ENCODE data around the gene CXCR4. TPM values are rescaled to one million over a fixed set of nuclear protein-coding genes. Genes with fewer than 3 reads are reported as not detected.

Gene CXCR4
- total RNA-seq, 3 donors from 2014 or later (not counting 1 experiment from before 2014, with no cell fraction given) = 582 to 848 (median 741) TPM

DNA sequence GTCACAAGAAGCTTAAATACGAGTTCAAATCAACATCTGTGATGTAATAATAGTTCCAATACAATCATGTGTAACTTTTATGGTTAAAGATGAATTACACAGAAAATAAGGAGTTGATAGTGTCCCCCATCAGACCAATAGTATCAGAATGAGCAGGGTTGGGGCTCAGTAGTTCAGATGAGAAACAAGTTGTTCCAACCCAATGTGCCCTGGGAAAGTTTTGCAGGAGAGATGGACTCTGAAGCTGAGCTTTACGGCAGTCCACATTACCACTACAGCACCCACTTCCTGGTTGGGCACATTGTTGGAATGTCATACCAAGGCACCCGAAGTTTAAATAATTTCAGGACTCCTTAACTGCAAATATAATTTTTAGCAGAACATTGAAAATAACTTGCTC lies 12.1 kb upstream of the CXCR4 start:
- intact Hi-C loops (cut with micrococcal nuclease) = loop anchor here (5.0 kb wide), 1 partner anchor 177 kb away; no protein-coding TSS in a partner anchor
- ATAC-seq (peak in 1 of 3 donors; percentile 2), DNase-seq (no peak)
- Histone ChIP-seq H3K4me3 (ENCODE audit: low read length) (no peak overlapping the region), H3K27ac (ENCODE audit: low read length) (peak overlapping the region; percentile 90), H3K36me3 (ENCODE audit: control insufficient read depth, insufficient read depth, low read length) (no peaks in the 10 kb centered on the region), H3K9me3 (ENCODE audit: control insufficient read depth, insufficient read depth, low read length) (no peaks in the 10 kb centered on the region), H3K27me3 (ENCODE audit: control insufficient read depth, insufficient read depth, low read length) (no peaks in the 10 kb centered on the region), H3K4me1 (ENCODE audit: control insufficient read depth, insufficient read depth, low read length) (peaks cover 88% of the 10 kb centered on the region)
- Mint-ChIP-seq H3K36me3 (no peaks in the 10 kb centered on the region), H3K27me3 (ENCODE audit: low read depth in 2 of 2) (peaks cover 3 to 6% of the 10 kb centered on the region in 2 donors), H3K9me3 (no peaks in the 10 kb centered on the region), H3K4me3 (peak overlapping the region; percentile 75), H3K4me1 (peaks cover 55 to 81% of the 10 kb centered on the region in 2 donors), H3K27ac (peak overlapping the region; percentile 93 to 99)
- WGBS (ENCODE audit: insufficient coverage) = 62% methylated on average over 2 of the region's 3 CpGs
- TF ChIP-seq, protein P1, sequence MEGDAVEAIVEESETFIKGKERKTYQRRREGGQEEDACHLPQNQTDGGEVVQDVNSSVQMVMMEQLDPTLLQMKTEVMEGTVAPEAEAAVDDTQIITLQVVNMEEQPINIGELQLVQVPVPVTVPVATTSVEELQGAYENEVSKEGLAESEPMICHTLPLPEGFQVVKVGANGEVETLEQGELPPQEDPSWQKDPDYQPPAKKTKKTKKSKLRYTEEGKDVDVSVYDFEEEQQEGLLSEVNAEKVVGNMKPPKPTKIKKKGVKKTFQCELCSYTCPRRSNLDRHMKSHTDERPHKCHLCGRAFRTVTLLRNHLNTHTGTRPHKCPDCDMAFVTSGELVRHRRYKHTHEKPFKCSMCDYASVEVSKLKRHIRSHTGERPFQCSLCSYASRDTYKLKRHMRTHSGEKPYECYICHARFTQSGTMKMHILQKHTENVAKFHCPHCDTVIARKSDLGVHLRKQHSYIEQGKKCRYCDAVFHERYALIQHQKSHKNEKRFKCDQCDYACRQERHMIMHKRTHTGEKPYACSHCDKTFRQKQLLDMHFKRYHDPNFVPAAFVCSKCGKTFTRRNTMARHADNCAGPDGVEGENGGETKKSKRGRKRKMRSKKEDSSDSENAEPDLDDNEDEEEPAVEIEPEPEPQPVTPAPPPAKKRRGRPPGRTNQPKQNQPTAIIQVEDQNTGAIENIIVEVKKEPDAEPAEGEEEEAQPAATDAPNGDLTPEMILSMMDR (IDR thresholded peaks at IDR 0.05) = no peak

DNA sequence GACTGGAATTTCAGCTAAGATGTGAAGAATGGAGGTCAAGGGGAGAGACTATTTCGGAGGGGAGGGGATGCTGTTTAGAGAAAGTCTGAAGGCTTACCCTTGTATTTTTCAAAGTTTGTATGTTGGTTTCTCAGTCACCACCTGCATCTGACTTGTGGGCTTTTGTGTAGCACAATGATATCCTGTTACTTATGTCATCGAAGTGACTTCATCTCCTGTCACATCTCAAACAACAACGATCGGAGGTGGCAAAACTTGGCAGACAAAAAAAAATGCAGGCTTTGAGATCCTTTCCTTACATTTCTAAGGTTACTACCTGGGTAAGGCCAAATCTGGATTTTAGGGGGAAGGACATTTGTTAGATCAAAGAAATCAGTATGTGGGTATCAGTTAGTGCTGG lies 11.7 kb upstream of the CXCR4 start:
- Histone ChIP-seq H3K27ac (ENCODE audit: low read length) (peak overlapping the region; percentile 90), H3K27me3 (ENCODE audit: control insufficient read depth, insufficient read depth, low read length) (no peaks in the 10 kb centered on the region), H3K9me3 (ENCODE audit: control insufficient read depth, insufficient read depth, low read length) (no peaks in the 10 kb centered on the region), H3K36me3 (ENCODE audit: control insufficient read depth, insufficient read depth, low read length) (no peaks in the 10 kb centered on the region), H3K4me1 (ENCODE audit: control insufficient read depth, insufficient read depth, low read length) (peaks cover 86% of the 10 kb centered on the region), H3K4me3 (ENCODE audit: low read length) (no peak overlapping the region)
- peak overlapping the region; percentile 75 for H3K4me3 Mint-ChIP-seq
- peaks cover 54 to 81% of the 10 kb centered on the region in 2 donors for H3K4me1 Mint-ChIP-seq
- TF ChIP-seq, protein P1 (IDR thresholded peaks at IDR 0.05) = no peak
- H3K36me3 Mint-ChIP-seq = no peaks in the 10 kb centered on the region
- ATAC-seq = peak; percentile 48 to 72 (median 69)
- peak in 1 of 2 donors; percentile 91 for DNase-seq
- H3K27ac Mint-ChIP-seq = peak overlapping the region; percentile 93 to 99
- 8% methylated on average over 4 of the region's 4 CpGs for WGBS (ENCODE audit: insufficient coverage)
- H3K9me3 Mint-ChIP-seq = no peaks in the 10 kb centered on the region
- intact Hi-C loops (cut with micrococcal nuclease) = loop anchor here (1.0 to 5.0 kb wide), 4 partner anchors 11 to 1077 kb away; partner anchors contain the start of genes CXCR4 and RAB3GAP1
- peaks cover 3 to 6% of the 10 kb centered on the region in 2 donors for H3K27me3 Mint-ChIP-seq (ENCODE audit: low read depth in 2 of 2)

DNA sequence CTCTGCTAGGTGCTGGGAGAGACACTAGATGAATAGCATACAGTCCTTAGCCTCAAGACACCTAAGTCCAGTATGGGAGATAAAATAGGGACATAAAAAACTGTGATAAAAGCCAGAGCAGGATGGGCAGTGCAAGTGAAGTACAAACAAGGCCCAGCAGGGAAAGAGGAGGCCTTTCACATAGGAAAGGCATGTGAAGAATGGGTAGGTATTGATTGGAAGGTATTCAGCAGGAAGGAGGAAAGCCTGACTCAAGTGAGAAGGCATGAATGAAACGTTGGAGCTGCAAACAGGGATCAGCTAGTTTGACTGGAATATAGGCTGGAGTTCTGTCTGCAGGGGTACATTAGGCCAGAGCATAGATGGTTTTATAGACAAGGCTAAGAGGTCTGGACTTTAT lies 11.0 kb upstream of the CXCR4 start:
- intact Hi-C loops (cut with micrococcal nuclease) = loop anchor here (1.0 to 5.0 kb wide), 4 partner anchors 11 to 1077 kb away; partner anchors contain the start of genes CXCR4 and RAB3GAP1

More for the DNA sequence above, 11.0 kb upstream of the CXCR4 start:
- no peaks in the 10 kb centered on the region for H3K36me3 ChIP-seq (ENCODE audit: control insufficient read depth, insufficient read depth, low read length)
- peaks cover 91% of the 10 kb centered on the region for H3K4me1 ChIP-seq (ENCODE audit: control insufficient read depth, insufficient read depth, low read length)
- Mint-ChIP-seq H3K27me3 (ENCODE audit: low read depth in 2 of 2) (peaks cover 3 to 6% of the 10 kb centered on the region in 2 donors), H3K36me3 (no peaks in the 10 kb centered on the region), H3K27ac (peak overlapping the region; percentile 93 to 99), H3K4me1 (peaks cover 54 to 84% of the 10 kb centered on the region in 2 donors), H3K9me3 (no peaks in the 10 kb centered on the region), H3K4me3 (peak overlapping the region; percentile 75)
- H3K9me3 ChIP-seq (ENCODE audit: control insufficient read depth, insufficient read depth, low read length) = no peaks in the 10 kb centered on the region
- TF ChIP-seq, protein P1 (IDR thresholded peaks at IDR 0.05) = no peak
- 80% methylated on average over 1 of the region's 1 CpG for WGBS (ENCODE audit: insufficient coverage)
- no peak for ATAC-seq
- no peak overlapping the region for H3K4me3 ChIP-seq (ENCODE audit: low read length)
- peak in 1 of 2 donors; percentile 32 for DNase-seq
- no peaks in the 10 kb centered on the region for H3K27me3 ChIP-seq (ENCODE audit: control insufficient read depth, insufficient read depth, low read length)
- H3K27ac ChIP-seq (ENCODE audit: low read length) = peak overlapping the region; percentile 90
